IPS-20b (cell line): ENCODE data around the gene DSCAM.

ENCODE experiments used
- H3K27ac ChIP-seq: one replicate; pipeline ENCODE4 v1.5.1; 2013; ENCODE audit warnings: low read length
- H3K27me3 ChIP-seq: 2 replicates; pipeline ENCODE4 v1.6.1; 2013; ENCODE audit warnings: mild to moderate bottlenecking, low read length, inconsistent platforms; ENCODE audit not compliant: insufficient read depth
- H3K36me3 ChIP-seq: 2 replicates; pipeline ENCODE4 v1.6.1; 2013; ENCODE audit warnings: low read depth, mild to moderate bottlenecking, inconsistent platforms, low read length, moderate library complexity; ENCODE audit not compliant: insufficient read depth
- H3K4me1 ChIP-seq: 2 replicates; pipeline ENCODE4 v1.6.1; 2013; ENCODE audit warnings: mild to moderate bottlenecking, control low read depth, inconsistent platforms, low read length, moderate library complexity; ENCODE audit not compliant: insufficient read depth
- H3K4me3 ChIP-seq: 2 replicates; pipeline ENCODE4 v1.5.1; 2013; ENCODE audit warnings: mild to moderate bottlenecking, low read length, inconsistent platforms
- H3K9ac ChIP-seq: 2 replicates; pipeline ENCODE4 v1.6.1; 2013; ENCODE audit warnings: low read depth, mild to moderate bottlenecking, inconsistent platforms, low read length, moderate library complexity
- H3K9me3 ChIP-seq: 2 replicates; pipeline ENCODE4 v1.6.1; 2013; ENCODE audit warnings: mild to moderate bottlenecking, low read depth, low read length, inconsistent platforms; ENCODE audit not compliant: insufficient read depth

DSCAM gene

DNA sequence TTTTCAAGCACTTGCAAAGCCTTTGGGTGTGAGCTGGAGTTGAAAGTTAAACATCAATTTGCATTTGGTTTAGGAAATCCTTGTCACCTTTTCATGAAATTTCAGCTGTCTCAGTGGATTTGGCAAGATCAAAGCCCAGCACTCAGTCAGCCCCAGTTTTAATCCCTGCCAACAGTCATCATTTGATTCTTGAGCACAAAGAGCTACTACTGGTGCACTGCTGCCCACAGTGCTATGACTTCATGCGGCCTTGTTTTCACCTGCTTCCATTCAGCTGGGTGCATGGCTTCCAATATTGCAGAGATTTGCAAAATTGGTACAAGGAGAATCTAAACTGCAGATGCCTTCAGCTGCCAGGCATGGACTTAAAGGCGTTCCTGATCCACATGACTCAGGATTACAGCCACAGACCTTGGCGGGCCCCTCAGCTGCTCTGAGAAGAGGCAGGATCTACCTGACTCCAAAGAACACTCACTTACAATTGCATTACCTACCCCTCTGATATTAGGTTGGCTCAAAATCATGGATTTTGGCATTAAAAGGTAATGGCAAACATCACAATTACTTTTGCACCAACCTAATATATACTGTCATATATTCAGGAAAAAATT, 259.1 kb downstream of the DSCAM start:
- H3K9me3 ChIP-seq, result no peaks in the 10 kb centered on the region
- H3K4me1 ChIP-seq, result peaks cover 10% of the 10 kb centered on the region
- no peaks in the 10 kb centered on the region for H3K36me3 ChIP-seq
- H3K4me3 ChIP-seq, result no peak overlapping the region
- H3K27ac ChIP-seq, result no peak overlapping the region
- no peaks in the 10 kb centered on the region for H3K27me3 ChIP-seq
- no peak overlapping the region for H3K9ac ChIP-seq

DNA sequence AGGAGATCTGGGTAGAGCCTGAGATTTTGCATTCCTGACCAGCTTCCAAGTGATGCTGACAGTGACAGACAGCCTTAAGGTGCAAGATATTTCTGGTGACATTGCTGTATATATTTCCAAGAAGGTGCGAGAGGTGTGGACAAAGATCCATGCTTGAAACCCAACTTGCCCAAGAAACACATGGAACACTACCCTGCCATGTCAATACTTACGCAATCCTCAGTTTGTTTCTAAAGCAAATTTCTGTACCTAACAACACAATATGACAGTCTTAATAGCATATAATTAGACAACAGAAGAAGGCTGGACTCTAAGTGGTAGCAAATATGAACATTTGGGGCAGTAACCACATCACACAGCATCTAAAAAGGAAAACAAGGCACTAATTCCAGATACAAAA, 260.4 kb downstream of the DSCAM start:
- H3K27ac ChIP-seq, result no peak overlapping the region
- H3K27me3 ChIP-seq, result no peaks in the 10 kb centered on the region
- no peak overlapping the region for H3K9ac ChIP-seq
- no peaks in the 10 kb centered on the region for H3K9me3 ChIP-seq
- no peak overlapping the region for H3K4me3 ChIP-seq
- H3K36me3 ChIP-seq, result no peaks in the 10 kb centered on the region
- H3K4me1 ChIP-seq, result peaks cover 10% of the 10 kb centered on the region

GRCh38 chr21:40577285-40578043, 269.5 kb downstream of the DSCAM start:
- no peaks in the 10 kb centered on the region for H3K36me3 ChIP-seq
- H3K9me3 ChIP-seq, result no peaks in the 10 kb centered on the region
- peaks cover 11% of the 10 kb centered on the region for H3K4me1 ChIP-seq
- H3K27ac ChIP-seq, result no peak overlapping the region
- no peaks in the 10 kb centered on the region for H3K27me3 ChIP-seq
- no peak overlapping the region for H3K9ac ChIP-seq
- H3K4me3 ChIP-seq, result no peak overlapping the region

DNA sequence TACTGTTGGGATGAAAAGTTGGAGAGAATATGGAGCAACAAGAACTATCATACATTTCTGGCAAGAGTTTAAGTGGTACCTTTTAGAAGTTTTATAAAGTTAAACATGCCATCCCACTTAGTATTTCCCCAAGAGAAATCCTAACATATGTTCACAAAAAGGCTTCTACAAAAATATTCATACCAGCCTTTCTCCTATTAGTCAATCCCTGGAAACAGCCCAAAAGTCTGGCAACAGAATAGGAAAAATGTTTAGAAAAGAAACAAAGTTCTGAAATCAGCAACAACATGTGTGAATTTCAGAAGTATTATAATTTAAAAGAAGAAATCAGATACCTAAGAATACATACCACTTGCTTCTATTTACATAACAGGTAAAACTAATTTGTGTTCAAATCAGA, 271.0 kb downstream of the DSCAM start:
- H3K27ac ChIP-seq, result no peak overlapping the region
- no peaks in the 10 kb centered on the region for H3K27me3 ChIP-seq
- no peaks in the 10 kb centered on the region for H3K36me3 ChIP-seq
- H3K4me1 ChIP-seq, result peaks cover 11% of the 10 kb centered on the region
- no peak overlapping the region for H3K9ac ChIP-seq
- H3K4me3 ChIP-seq, result peak overlapping the region; percentile 32; the same call in 1 of the 2 replicates
- no peaks in the 10 kb centered on the region for H3K9me3 ChIP-seq

- Histone ChIP-seq H3K9ac (no peak overlapping the region), H3K4me1 (no peaks in the 10 kb centered on the region; the same call in 1 of the 2 replicates), H3K27ac (no peak overlapping the region), H3K27me3 (no peaks in the 10 kb centered on the region), H3K4me3 (no peak overlapping the region), H3K36me3 (no peaks in the 10 kb centered on the region), H3K9me3 (no peaks in the 10 kb centered on the region)
Observed at GRCh38 chr21:40569357-40569756, 277.6 kb downstream of the DSCAM start.

- H3K27me3 ChIP-seq, result no peaks in the 10 kb centered on the region
- H3K9ac ChIP-seq, result no peak overlapping the region
- H3K4me1 ChIP-seq, result no peaks in the 10 kb centered on the region
- H3K36me3 ChIP-seq, result no peaks in the 10 kb centered on the region
- no peak overlapping the region for H3K4me3 ChIP-seq
- no peaks in the 10 kb centered on the region for H3K9me3 ChIP-seq
- H3K27ac ChIP-seq, result no peak overlapping the region
Observed at GRCh38 chr21:40568807-40569206, 278.2 kb downstream of the DSCAM start.

DNA sequence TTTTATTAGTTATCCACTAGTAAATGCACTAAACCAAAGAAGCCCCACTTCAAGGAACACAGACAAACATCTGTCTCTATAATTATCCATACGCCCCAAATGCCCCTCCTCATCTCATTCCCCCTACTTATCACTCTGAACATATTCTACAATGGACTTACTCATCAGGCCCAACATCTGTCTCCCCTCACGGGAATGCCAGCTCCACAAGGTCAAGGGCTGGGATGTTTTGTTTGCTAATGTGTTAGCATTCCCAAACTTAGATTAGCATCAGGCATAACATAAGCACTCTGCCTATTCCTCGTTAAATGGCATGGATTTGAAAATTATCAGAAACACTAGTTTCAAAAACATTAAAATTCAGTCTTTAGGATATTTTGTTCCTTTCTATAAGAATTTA, 279.5 kb downstream of the DSCAM start:
- Histone ChIP-seq H3K27me3 (no peaks in the 10 kb centered on the region), H3K27ac (no peak overlapping the region), H3K9me3 (no peaks in the 10 kb centered on the region)

GRCh38 chr21:40566486-40566885, 280.5 kb downstream of the DSCAM start:
- Histone ChIP-seq H3K9me3 (no peaks in the 10 kb centered on the region), H3K27me3 (no peaks in the 10 kb centered on the region)

More for the DNA sequence above, 279.5 kb downstream of the DSCAM start:
- Histone ChIP-seq H3K4me1 (no peaks in the 10 kb centered on the region), H3K9ac (no peak overlapping the region), H3K4me3 (no peak overlapping the region), H3K36me3 (no peaks in the 10 kb centered on the region)

GRCh38 chr21:40564318-40564717, 282.6 kb downstream of the DSCAM start:
- no peaks in the 10 kb centered on the region for H3K36me3 ChIP-seq
- no peaks in the 10 kb centered on the region for H3K9me3 ChIP-seq
- H3K4me1 ChIP-seq, result no peaks in the 10 kb centered on the region
- H3K9ac ChIP-seq, result no peak overlapping the region
- H3K27ac ChIP-seq, result no peak overlapping the region
- no peaks in the 10 kb centered on the region for H3K27me3 ChIP-seq
- no peak overlapping the region for H3K4me3 ChIP-seq

More at GRCh38 chr21:40566486-40566885, 280.5 kb downstream of the DSCAM start:
- Histone ChIP-seq H3K27ac (no peak overlapping the region), H3K9ac (no peak overlapping the region), H3K36me3 (no peaks in the 10 kb centered on the region), H3K4me3 (no peak overlapping the region), H3K4me1 (no peaks in the 10 kb centered on the region)

DNA sequence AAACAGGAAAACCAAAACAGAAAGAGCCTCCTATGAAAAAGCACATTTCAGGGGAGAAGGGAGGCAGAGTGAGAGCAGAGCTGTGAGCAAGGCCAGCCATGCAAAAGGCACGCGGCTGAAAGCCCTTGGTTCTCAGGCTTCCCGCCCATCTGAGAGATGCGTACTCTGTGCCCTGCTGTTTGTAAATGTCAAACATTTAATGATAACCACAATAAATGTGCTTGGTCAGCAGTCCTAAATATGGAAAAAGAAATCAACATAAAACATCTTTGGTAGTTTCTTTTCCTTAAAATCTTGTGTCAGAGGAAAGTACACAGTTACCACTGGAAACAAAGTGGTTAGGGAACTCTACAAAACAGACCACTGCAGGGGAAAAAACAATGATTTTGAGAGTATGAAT, 283.1 kb downstream of the DSCAM start:
- Histone ChIP-seq H3K4me3 (no peak overlapping the region), H3K9me3 (no peaks in the 10 kb centered on the region), H3K27me3 (no peaks in the 10 kb centered on the region), H3K9ac (no peak overlapping the region), H3K27ac (no peak overlapping the region), H3K36me3 (no peaks in the 10 kb centered on the region), H3K4me1 (no peaks in the 10 kb centered on the region)

- H3K4me3 ChIP-seq, result no peak overlapping the region
- no peak overlapping the region for H3K27ac ChIP-seq
- H3K36me3 ChIP-seq, result no peaks in the 10 kb centered on the region
- H3K4me1 ChIP-seq, result no peaks in the 10 kb centered on the region
- no peaks in the 10 kb centered on the region for H3K9me3 ChIP-seq
- H3K9ac ChIP-seq, result no peak overlapping the region
- H3K27me3 ChIP-seq, result no peaks in the 10 kb centered on the region
Observed at GRCh38 chr21:40562242-40563002, 284.5 kb downstream of the DSCAM start.
